KMS-11 (cell line): ENCODE results near the gene ANO9.

ENCODE experiments used
- H2AFZ ChIP-seq: fragments of 200-600 bp; sonication (generic); 2 replicates; pipeline ENCODE4 v1.6.1; 2016; ENCODE audit warnings: antibody characterized with exemption, mixed run types, low read depth
- H3K27ac ChIP-seq: fragments of 200-600 bp; sonication (generic); 2 replicates; pipeline ENCODE4 v1.6.1; 2016; ENCODE audit warnings: mild to moderate bottlenecking, mixed run types
- H3K27me3 ChIP-seq: fragments of 200-600 bp; sonication (generic); 2 replicates; pipeline ENCODE4 v1.6.1; 2017; ENCODE audit warnings: mild to moderate bottlenecking, low read depth, mixed run types, moderate library complexity; ENCODE audit not compliant: insufficient read depth
- H3K36me3 ChIP-seq: fragments of 200-600 bp; sonication (generic); 2 replicates; pipeline ENCODE4 v1.6.1; 2017; ENCODE audit warnings: mild to moderate bottlenecking, mixed run types; ENCODE audit not compliant: insufficient read depth
- H3K4me1 ChIP-seq: fragments of 200-600 bp; sonication (generic); 2 replicates; pipeline ENCODE4 v1.6.1; 2016; ENCODE audit warnings: mild to moderate bottlenecking, low read depth, mixed run types; ENCODE audit not compliant: poor library complexity, severe bottlenecking
- H3K4me2 ChIP-seq: fragments of 200-600 bp; sonication (generic); 2 replicates; pipeline ENCODE4 v1.7.0; 2016; ENCODE audit warnings: mild to moderate bottlenecking, mixed run types
- H3K4me3 ChIP-seq: fragments of 200-600 bp; sonication (generic); IDR thresholded peaks from 2 replicates; pipeline ENCODE4 v1.6.1; 2017; ENCODE audit warnings: low read depth, low read length, mixed read lengths; ENCODE audit not compliant: insufficient read depth
- H3K79me2 ChIP-seq: fragments of 200-600 bp; sonication (generic); 2 replicates; pipeline ENCODE4 v1.6.1; 2016; ENCODE audit warnings: low read depth, mixed run types; ENCODE audit not compliant: insufficient read depth
- H3K9ac ChIP-seq: fragments of 200-600 bp; sonication (generic); 2 replicates; pipeline ENCODE4 v1.6.1; 2016; ENCODE audit warnings: mild to moderate bottlenecking, mixed run types
- H4K20me1 ChIP-seq: fragments of 200-600 bp; sonication (generic); 2 replicates; pipeline ENCODE4 v1.6.1; 2016; ENCODE audit warnings: mild to moderate bottlenecking, mixed run types; ENCODE audit not compliant: insufficient read depth
- TF ChIP-seq, protein P1 (sequence below): fragments of 200-600 bp; sonication (generic); conservative IDR thresholded peaks from 2 replicates; pipeline ENCODE4 v1.6.1; 2017; ENCODE audit warnings: low read depth, mild to moderate bottlenecking, antibody characterized with exemption, low read length, moderate library complexity, mixed read lengths

Gene ANO9

DNA sequence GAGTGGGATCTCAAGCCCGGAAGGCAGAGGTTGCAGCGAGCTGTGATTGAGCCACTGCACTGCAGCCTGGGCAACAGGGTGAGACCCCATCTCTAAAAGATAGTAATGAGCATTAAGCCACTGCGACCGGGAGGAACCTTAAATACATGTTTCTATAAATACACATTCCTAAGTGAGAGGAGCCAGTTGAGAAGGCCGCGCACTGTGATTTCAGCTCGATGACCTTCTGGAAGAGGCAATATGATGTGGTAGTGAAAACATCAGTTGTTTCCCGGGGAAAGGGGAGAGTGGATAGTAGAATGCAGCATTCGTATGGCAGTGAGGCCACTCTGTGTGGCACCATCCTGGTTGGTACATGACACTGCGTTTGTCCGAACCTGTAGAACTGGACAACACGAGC, 26.2 kb upstream of the ANO9 start:
- Histone ChIP-seq H3K9ac (no peak overlapping the region), H3K79me2 (no peaks in the 10 kb centered on the region), H3K27me3 (no peaks in the 10 kb centered on the region), H3K4me1 (no peaks in the 10 kb centered on the region), H3K27ac (no peak overlapping the region), H2AFZ (no peak overlapping the region), H3K36me3 (no peaks in the 10 kb centered on the region), H4K20me1 (no peaks in the 10 kb centered on the region), H3K4me2 (no peak overlapping the region), H3K4me3 (no peak overlapping the region)
- TF ChIP-seq, protein P1, sequence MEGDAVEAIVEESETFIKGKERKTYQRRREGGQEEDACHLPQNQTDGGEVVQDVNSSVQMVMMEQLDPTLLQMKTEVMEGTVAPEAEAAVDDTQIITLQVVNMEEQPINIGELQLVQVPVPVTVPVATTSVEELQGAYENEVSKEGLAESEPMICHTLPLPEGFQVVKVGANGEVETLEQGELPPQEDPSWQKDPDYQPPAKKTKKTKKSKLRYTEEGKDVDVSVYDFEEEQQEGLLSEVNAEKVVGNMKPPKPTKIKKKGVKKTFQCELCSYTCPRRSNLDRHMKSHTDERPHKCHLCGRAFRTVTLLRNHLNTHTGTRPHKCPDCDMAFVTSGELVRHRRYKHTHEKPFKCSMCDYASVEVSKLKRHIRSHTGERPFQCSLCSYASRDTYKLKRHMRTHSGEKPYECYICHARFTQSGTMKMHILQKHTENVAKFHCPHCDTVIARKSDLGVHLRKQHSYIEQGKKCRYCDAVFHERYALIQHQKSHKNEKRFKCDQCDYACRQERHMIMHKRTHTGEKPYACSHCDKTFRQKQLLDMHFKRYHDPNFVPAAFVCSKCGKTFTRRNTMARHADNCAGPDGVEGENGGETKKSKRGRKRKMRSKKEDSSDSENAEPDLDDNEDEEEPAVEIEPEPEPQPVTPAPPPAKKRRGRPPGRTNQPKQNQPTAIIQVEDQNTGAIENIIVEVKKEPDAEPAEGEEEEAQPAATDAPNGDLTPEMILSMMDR: no peak

GRCh38 chr11:465896-466530, 24.2 kb upstream of the ANO9 start:
- no peaks in the 10 kb centered on the region for H3K4me1 ChIP-seq
- H3K9ac ChIP-seq: no peak overlapping the region
- no peak overlapping the region for H3K27ac ChIP-seq
- no peak overlapping the region for H3K4me3 ChIP-seq
- no peaks in the 10 kb centered on the region for H4K20me1 ChIP-seq
- H3K4me2 ChIP-seq: no peak overlapping the region
- no peaks in the 10 kb centered on the region for H3K27me3 ChIP-seq
- no peaks in the 10 kb centered on the region for H3K79me2 ChIP-seq
- no peak overlapping the region for H2AFZ ChIP-seq
- H3K36me3 ChIP-seq: no peaks in the 10 kb centered on the region
- TF ChIP-seq, protein P1: no peak

- TF ChIP-seq, protein P1: no peak
- no peaks in the 10 kb centered on the region for H4K20me1 ChIP-seq
Measured at GRCh38 chr11:464316-464715, 22.5 kb upstream of the ANO9 start.

GRCh38 chr11:462107-462890, 20.5 kb upstream of the ANO9 start:
- no peak overlapping the region for H3K4me3 ChIP-seq
- H3K4me1 ChIP-seq: no peaks in the 10 kb centered on the region
- no peaks in the 10 kb centered on the region for H3K79me2 ChIP-seq
- H3K27me3 ChIP-seq: no peaks in the 10 kb centered on the region
- H4K20me1 ChIP-seq: no peaks in the 10 kb centered on the region
- no peak overlapping the region for H3K9ac ChIP-seq
- H3K4me2 ChIP-seq: no peak overlapping the region
- no peak overlapping the region for H2AFZ ChIP-seq
- H3K36me3 ChIP-seq: no peaks in the 10 kb centered on the region
- no peak overlapping the region for H3K27ac ChIP-seq
- TF ChIP-seq, protein P1: no peak

More at GRCh38 chr11:464316-464715, 22.5 kb upstream of the ANO9 start:
- Histone ChIP-seq H3K27ac (no peak overlapping the region), H3K79me2 (no peaks in the 10 kb centered on the region), H3K36me3 (no peaks in the 10 kb centered on the region), H3K4me1 (no peaks in the 10 kb centered on the region), H3K4me3 (no peak overlapping the region), H2AFZ (no peak overlapping the region), H3K27me3 (no peaks in the 10 kb centered on the region), H3K4me2 (no peak overlapping the region), H3K9ac (no peak overlapping the region)
